Measurements from ENCODE around the gene SFXN5. TPM values are rescaled to one million over a fixed set of nuclear protein-coding genes. Genes with fewer than 3 reads are reported as not detected.

SFXN5 gene
- total RNA-seq, 1 donor from 2014 or later, result 7.6 TPM

- no peak for TF ChIP-seq CTCF (IDR thresholded peaks at IDR 0.05; ENCODE audit: insufficient read depth, low read length, poor library complexity, severe bottlenecking)
- H3K27me3 ChIP-seq (ENCODE audit: control insufficient read depth, insufficient read depth, low read length), result no peaks in the 10 kb centered on the region
- H3K4me3 ChIP-seq (ENCODE audit: low read depth, low read length), result no peak overlapping the region
- DNase-seq (ENCODE audit: low read depth), result no peak
- H3K36me3 ChIP-seq (ENCODE audit: control insufficient read depth, insufficient read depth, low read length), result no peaks in the 10 kb centered on the region
Measured at GRCh38 chr2:72975017-72975416, 96.5 kb downstream of the SFXN5 start.

GRCh38 chr2:72974436-72974754 lies 97.1 kb downstream of the SFXN5 start:
- no peak overlapping the region for H3K4me3 ChIP-seq (ENCODE audit: low read depth, low read length)
- H3K36me3 ChIP-seq (ENCODE audit: control insufficient read depth, insufficient read depth, low read length), result no peaks in the 10 kb centered on the region
- TF ChIP-seq CTCF (IDR thresholded peaks at IDR 0.05; ENCODE audit: insufficient read depth, low read length, poor library complexity, severe bottlenecking), result no peak
- H3K27me3 ChIP-seq (ENCODE audit: control insufficient read depth, insufficient read depth, low read length), result no peaks in the 10 kb centered on the region
- DNase-seq (ENCODE audit: low read depth), result no peak

DNA sequence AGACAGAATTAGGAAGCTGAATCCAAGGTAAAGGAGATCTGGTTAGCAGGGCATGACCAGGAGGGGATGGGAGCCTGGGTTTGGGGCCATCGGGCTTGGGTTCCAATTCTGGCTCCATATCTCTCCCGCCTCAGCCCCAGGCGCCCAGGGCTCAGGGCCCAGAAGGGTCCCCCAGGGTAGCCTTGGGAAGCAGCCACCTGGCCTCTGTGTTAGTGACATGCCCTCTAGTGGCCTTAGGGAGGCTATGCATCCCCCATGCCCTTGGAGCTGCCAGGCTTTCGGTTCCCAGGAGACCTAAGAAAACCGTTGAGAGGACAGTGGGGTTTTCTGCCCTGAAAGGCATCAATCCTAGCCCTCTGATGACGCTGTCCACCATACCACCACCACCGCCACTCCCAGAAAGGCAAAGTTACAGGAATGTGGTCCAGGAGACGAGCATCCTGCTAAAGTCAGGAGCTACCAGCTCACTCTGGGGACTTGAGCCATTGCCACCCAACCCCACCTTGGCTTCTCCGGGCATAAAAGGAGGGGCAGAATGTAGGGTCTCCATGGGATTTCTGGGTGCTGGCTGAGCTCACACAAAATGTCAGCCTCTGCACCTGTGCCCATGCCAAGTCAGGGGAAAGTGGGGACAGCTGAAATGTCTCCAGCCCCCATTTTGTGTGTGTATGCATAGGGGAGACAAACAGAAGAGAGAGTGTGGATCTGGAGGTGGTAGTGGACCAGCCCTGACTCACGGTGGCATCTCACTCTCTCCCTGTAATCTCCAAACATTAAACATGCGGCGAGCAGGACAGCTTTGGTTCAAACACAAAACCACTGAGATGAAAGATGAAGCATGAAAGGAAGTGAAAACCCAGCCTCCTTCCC lies 97.7 kb downstream of the SFXN5 start:
- DNase-seq (ENCODE audit: low read depth), result no peak
- peak; percentile 95 for TF ChIP-seq CTCF (IDR thresholded peaks at IDR 0.05; ENCODE audit: insufficient read depth, low read length, poor library complexity, severe bottlenecking)
- no peak overlapping the region for H3K4me3 ChIP-seq (ENCODE audit: low read depth, low read length)
- no peaks in the 10 kb centered on the region for H3K27me3 ChIP-seq (ENCODE audit: control insufficient read depth, insufficient read depth, low read length)
- no peaks in the 10 kb centered on the region for H3K36me3 ChIP-seq (ENCODE audit: control insufficient read depth, insufficient read depth, low read length)

- no peak for TF ChIP-seq CTCF (IDR thresholded peaks at IDR 0.05; ENCODE audit: insufficient read depth, low read length, poor library complexity, severe bottlenecking)
- DNase-seq (ENCODE audit: low read depth), result no peak
- H3K36me3 ChIP-seq (ENCODE audit: control insufficient read depth, insufficient read depth, low read length), result no peaks in the 10 kb centered on the region
Measured at GRCh38 chr2:72973137-72973535, 98.4 kb downstream of the SFXN5 start.

GRCh38 chr2:72972352-72973136 lies 99.0 kb downstream of the SFXN5 start:
- H3K36me3 ChIP-seq (ENCODE audit: control insufficient read depth, insufficient read depth, low read length), result no peaks in the 10 kb centered on the region
- H3K27me3 ChIP-seq (ENCODE audit: control insufficient read depth, insufficient read depth, low read length), result no peaks in the 10 kb centered on the region
- no peak for TF ChIP-seq CTCF (IDR thresholded peaks at IDR 0.05; ENCODE audit: insufficient read depth, low read length, poor library complexity, severe bottlenecking)
- no peak for DNase-seq (ENCODE audit: low read depth)
- H3K4me3 ChIP-seq (ENCODE audit: low read depth, low read length), result no peak overlapping the region

More at GRCh38 chr2:72973137-72973535, 98.4 kb downstream of the SFXN5 start:
- Histone ChIP-seq H3K4me3 (ENCODE audit: low read depth, low read length) (no peak overlapping the region), H3K27me3 (ENCODE audit: control insufficient read depth, insufficient read depth, low read length) (no peaks in the 10 kb centered on the region)
